Uterus (tissue), 4 donors: ENCODE results near the gene TBPL2. TPM values are rescaled to one million over a fixed set of nuclear protein-coding genes. Genes with fewer than 3 reads are reported as not detected.
"Not testable (repeated sequence)": the region's sequence is repeated elsewhere in the genome, so short reads cannot be mapped to it uniquely, and the experiment has no call there.

Experiments used
- DNase-seq, 2 donors: peaks; one replicate each; pipeline ENCODE4 v3.0.0-alpha.2; 2019 to 2020
- H3K27ac ChIP-seq, 2 donors: fragments of 200-600 bp; sonication (generic); 1 replicate in 1 of 2; 2 replicates in 1 of 2; pipeline ENCODE4 v1.5.1; 2016 to 2018
- H3K27me3 ChIP-seq, 2 donors: fragments of 200-600 bp; sonication (generic); one replicate each; pipeline ENCODE4 v1.5.1; 2018 to 2019; ENCODE audit warnings: control low read depth in 1 of 2
- H3K36me3 ChIP-seq, 2 donors: fragments of 200-600 bp; sonication (generic); one replicate each; pipeline ENCODE4 v1.5.1; 2019; ENCODE audit warnings: control low read depth in 1 of 2
- H3K4me1 ChIP-seq, 2 donors: fragments of 200-600 bp; sonication (generic); one replicate each; pipeline ENCODE4 v1.5.1; 2018 to 2019; ENCODE audit warnings: control low read depth in 1 of 2
- H3K4me3 ChIP-seq, 2 donors: fragments of 200-600 bp; sonication (generic); 1 replicate in 1 of 2; 2 replicates in 1 of 2; pipeline ENCODE4 v1.5.1; 2018 to 2019; ENCODE audit warnings: mild to moderate bottlenecking in 1 of 2
- H3K9me3 ChIP-seq, 2 donors: fragments of 200-600 bp; sonication (generic); one replicate each; pipeline ENCODE4 v1.5.1; 2019; ENCODE audit warnings: control low read depth in 1 of 2
- CTCF ChIP-seq, 4 experiments: fragments of 200-600 bp in 2 of 4; fragments of 450-650 bp in 2 of 4; sonication (generic) in 2 of 4; IDR thresholded peaks; one replicate each; pipeline ENCODE4 v1.5.1; 2016 to 2019; ENCODE audit warnings: antibody characterized with exemption in 4 of 4, mild to moderate bottlenecking in 2 of 4, moderate library complexity in 1 of 4
- POLR2A ChIP-seq, 2 donors: fragments of 450-650 bp; IDR thresholded peaks; one replicate each; pipeline ENCODE4 v1.6.1; 2016; ENCODE audit warnings: antibody characterized with exemption in 2 of 2, mild to moderate bottlenecking in 1 of 2, moderate library complexity in 1 of 2
- intact Hi-C: fragments of 100-400 bp; cut with DNase I; formaldehyde crosslinking; loops from one replicate; pipeline ENCODE4 v1.15.1; 2023; ENCODE audit warnings: low total_unique reads
- total RNA-seq, 4 donors: library from RNA; depleted of rRNA in 3 of 4; stranded (reverse); fragments of >200 nt in 3 of 4; gene quantifications; one replicate each; pipeline versions ENCODE4 v1.1.0 to v1.2.4, GENCODE V29; 2014 to 2023
- donor health status: DM: yes; HTN: yes; CAD: no.

The TBPL2 gene
- total RNA-seq = not detected

DNA sequence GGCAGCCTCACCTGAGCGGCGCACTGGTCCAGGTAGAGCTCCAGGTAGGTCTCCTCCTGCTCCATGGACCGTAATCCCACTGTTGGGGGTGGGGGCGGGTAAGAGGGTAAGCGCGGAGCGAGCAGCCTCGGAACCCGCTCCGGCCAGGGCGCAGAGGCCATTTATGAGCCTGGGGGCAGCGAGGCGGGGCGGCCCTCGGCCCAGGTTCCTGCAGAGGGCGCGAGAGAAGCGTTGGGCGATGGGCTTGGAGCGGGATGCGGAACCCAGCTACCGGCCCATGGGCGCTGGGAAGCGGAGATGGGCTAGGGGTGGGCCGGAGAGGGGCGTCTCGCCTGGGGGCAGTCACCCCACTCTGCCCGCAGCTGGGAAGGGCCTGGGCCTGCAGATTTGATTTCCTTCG is at the start of gene TBPL2:
TBPL2 (minus strand) TSS at position 232 of the 400 bp plus-strand sequence; CDS start at position 65, 167 bp downstream.
- no peak for DNase-seq
- intact Hi-C loops = no loop called here
- TF ChIP-seq CTCF (IDR thresholded peaks at IDR 0.05) = no peak
- TF ChIP-seq POLR2A (IDR thresholded peaks at IDR 0.05) = no peak
- H3K9me3 ChIP-seq = no peaks in the 10 kb centered on the region
- no peaks in the 10 kb centered on the region for H3K36me3 ChIP-seq
- H3K4me3 ChIP-seq = no peak within 1 kb of the TSS
- H3K27me3 ChIP-seq = no peaks in the 10 kb centered on the region
- no peak within 1 kb of the TSS for H3K27ac ChIP-seq
- no peaks in the 10 kb centered on the region for H3K4me1 ChIP-seq

DNA sequence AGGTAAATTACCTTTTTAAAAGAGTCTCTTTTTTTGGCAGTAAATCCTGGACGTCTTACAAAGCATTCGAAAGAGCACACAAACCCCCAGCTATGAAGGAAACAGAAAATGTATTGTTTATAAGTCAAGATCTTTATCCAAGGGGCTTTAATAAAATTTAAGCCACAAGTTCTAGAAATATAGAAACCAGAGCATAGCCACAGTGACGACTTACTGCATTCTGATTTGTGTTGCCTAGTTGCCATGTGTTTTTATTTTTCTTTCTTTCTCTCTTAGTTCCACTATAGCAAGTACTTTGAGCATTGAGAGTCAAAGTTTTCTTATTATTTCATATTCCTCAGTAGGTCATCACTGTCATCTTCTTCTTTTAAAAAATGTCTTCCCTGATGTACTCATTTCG is 47.8 kb upstream of the TBPL2 start:
- intact Hi-C loops = no loop called here
- H3K9me3 ChIP-seq = no peaks in the 10 kb centered on the region
- no peak overlapping the region for H3K27ac ChIP-seq
- H3K4me1 ChIP-seq = no peaks in the 10 kb centered on the region
- H3K36me3 ChIP-seq = no peaks in the 10 kb centered on the region
- H3K4me3 ChIP-seq = no peak overlapping the region
- no peak for TF ChIP-seq POLR2A (IDR thresholded peaks at IDR 0.05)
- TF ChIP-seq CTCF (IDR thresholded peaks at IDR 0.05) = no peak
- H3K27me3 ChIP-seq = no peaks in the 10 kb centered on the region
- DNase-seq = no peak

DNA sequence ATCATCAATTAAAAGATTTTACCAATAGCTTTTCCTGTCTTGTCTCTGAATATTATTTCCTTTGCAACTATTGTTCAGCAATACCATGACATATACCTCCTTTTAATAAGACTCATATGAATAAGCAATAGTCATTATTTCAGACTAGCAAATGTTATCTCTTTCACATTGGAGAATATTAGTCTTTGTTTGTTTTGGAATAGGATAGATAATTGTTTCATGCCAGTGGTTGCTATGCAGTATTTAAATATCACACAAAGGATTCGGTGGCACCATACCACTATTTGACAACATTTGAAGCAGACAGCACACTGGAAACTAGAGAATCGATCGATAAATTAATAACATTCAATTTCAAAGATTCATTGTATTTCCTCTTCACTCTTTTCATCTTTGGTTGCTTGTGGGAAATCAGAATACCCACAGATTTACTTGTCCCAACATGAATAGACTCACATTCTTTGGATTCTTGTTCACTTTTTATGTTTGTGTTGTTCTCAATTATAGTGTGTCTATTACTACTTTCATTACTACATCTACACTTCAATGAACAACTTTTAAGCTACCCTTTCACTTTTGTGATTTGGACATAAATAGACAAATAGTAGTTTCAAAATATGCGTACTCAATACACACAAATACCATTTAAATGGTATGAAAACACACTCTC is 42.7 kb upstream of the TBPL2 start:
- intact Hi-C loops = no loop called here

DNA sequence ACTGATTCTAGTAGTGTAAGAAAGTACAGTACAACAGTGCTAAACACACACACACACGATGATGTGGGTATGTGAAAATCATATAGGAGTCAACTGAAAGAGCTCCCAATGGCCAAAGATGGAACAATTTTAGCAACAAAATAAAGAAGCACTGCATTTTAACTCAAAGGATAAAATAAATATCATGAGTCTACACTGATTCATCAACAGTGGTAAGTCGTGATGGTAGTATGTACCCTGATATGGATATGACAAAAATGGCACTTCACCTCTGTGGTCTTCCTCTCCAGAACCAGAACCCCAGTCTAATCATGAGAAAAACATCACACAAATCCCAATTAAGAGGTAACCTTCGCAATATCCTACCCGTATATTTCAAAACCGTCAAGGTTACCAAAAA is 41.4 kb upstream of the TBPL2 start:
- intact Hi-C loops = no loop called here
- TF ChIP-seq POLR2A (IDR thresholded peaks at IDR 0.05) = no peak
- TF ChIP-seq CTCF (IDR thresholded peaks at IDR 0.05) = no peak
- no peaks in the 10 kb centered on the region for H3K27me3 ChIP-seq

More for the DNA sequence above, 42.7 kb upstream of the TBPL2 start:
- Histone ChIP-seq H3K27ac (no peak overlapping the region), H3K36me3 (no peaks in the 10 kb centered on the region), H3K9me3 (no peaks in the 10 kb centered on the region), H3K4me3 (no peak overlapping the region), H3K27me3 (no peaks in the 10 kb centered on the region), H3K4me1 (no peaks in the 10 kb centered on the region)
- TF ChIP-seq CTCF (IDR thresholded peaks at IDR 0.05) (no peak), POLR2A (IDR thresholded peaks at IDR 0.05) (no peak)
- DNase-seq = no peak

GRCh38 chr14:55477680-55478079 is 37.3 kb upstream of the TBPL2 start:
- no peak for DNase-seq
- TF ChIP-seq CTCF (IDR thresholded peaks at IDR 0.05) (no peak), POLR2A (IDR thresholded peaks at IDR 0.05) (no peak)
- no peak overlapping the region for H3K4me3 ChIP-seq
- intact Hi-C loops = no loop called here
- H3K27ac ChIP-seq = no peak overlapping the region
- no peaks in the 10 kb centered on the region for H3K36me3 ChIP-seq
- H3K4me1 ChIP-seq = no peaks in the 10 kb centered on the region
- H3K27me3 ChIP-seq = no peaks in the 10 kb centered on the region
- no peaks in the 10 kb centered on the region for H3K9me3 ChIP-seq

More for the DNA sequence above, 41.4 kb upstream of the TBPL2 start:
- Histone ChIP-seq H3K4me1 (no peaks in the 10 kb centered on the region), H3K9me3 (no peaks in the 10 kb centered on the region), H3K36me3 (no peaks in the 10 kb centered on the region), H3K4me3 (no peak overlapping the region), H3K27ac (no peak overlapping the region)
- no peak for DNase-seq

GRCh38 chr14:55476448-55476847 is 36.0 kb upstream of the TBPL2 start:
- H3K27ac ChIP-seq, H3K4me1 ChIP-seq, DNase-seq, intact Hi-C loops, H3K27me3 ChIP-seq, H3K4me3 ChIP-seq, H3K36me3 ChIP-seq, H3K9me3 ChIP-seq: not testable (repeated sequence)
